GM21528 (cell line): ENCODE measurements around the gene BCAR1.
"Not testable (repeated sequence)": the region's sequence is repeated elsewhere in the genome, so short reads cannot be mapped to it uniquely, and the experiment has no call there.

Experiments
- ATAC-seq: cut with Tn5 transposase; IDR thresholded peaks from one replicate; pipeline ENCODE4 v1.9.1; 2021; ENCODE audit warnings: mild to moderate bottlenecking, moderate library complexity; ENCODE audit not compliant: unreplicated experiment, low FRiP score

Gene BCAR1

DNA sequence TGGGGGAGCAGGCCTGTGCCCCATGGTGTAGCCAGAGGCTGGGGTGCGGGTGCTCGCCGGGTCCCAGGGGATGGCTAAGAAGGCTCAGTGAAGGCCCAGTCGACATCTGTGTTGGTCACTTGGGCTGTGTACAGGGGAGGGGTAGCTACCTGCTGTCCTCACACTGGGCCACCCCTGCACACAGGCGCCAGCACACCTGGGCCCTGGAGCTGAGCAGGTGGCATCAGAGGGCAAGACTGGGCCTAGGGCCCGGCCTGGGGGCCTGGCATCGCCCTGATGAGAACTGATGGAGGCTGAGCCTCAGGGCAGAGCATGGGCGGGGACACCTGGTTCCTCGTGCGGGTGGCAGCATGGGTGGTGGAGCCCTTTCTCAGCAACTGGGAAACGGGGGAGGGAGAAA, 43.6 kb downstream of the BCAR1 start:
- no peak for ATAC-seq

DNA sequence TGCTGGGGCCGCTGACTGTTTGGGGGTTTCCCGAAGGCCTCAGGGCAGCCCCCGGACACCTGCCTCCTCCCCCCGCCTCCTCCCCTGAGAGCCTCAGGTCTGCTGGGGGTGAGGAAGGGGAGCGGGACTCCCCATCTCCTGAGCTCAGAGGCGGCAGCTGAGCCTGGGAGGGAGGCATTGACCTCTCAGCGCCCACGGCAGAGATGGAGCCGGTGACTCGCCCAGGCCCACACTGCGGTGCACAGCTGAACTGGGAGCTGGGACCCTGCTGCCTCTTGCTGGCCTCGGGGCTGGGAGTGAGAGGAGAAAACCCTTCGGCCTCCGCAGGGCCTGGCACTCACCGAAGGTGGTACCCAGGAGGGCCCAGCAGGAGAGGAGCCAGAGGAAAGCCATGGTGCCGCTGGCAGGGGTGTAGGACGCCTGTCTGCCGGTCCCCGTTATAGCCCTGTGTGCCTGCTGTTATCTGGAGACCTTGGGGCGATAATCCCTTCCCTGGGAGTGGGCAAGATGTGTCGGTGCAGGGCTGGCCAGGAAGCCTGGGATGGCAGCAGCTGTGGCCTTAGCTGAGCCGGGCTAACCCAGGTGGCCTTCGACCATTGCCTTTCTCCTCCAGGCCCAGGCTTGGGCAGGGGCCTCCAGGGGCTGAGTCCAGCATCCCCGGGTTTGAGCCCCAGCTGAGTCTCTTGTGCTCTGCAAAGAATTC, 44.5 kb downstream of the BCAR1 start, which contains the start of gene CTRB2:
CTRB2 (minus strand) TSS at position 413 of the 703 bp plus-strand sequence; CDS start at position 393, 20 bp downstream.
- no peak for ATAC-seq

DNA sequence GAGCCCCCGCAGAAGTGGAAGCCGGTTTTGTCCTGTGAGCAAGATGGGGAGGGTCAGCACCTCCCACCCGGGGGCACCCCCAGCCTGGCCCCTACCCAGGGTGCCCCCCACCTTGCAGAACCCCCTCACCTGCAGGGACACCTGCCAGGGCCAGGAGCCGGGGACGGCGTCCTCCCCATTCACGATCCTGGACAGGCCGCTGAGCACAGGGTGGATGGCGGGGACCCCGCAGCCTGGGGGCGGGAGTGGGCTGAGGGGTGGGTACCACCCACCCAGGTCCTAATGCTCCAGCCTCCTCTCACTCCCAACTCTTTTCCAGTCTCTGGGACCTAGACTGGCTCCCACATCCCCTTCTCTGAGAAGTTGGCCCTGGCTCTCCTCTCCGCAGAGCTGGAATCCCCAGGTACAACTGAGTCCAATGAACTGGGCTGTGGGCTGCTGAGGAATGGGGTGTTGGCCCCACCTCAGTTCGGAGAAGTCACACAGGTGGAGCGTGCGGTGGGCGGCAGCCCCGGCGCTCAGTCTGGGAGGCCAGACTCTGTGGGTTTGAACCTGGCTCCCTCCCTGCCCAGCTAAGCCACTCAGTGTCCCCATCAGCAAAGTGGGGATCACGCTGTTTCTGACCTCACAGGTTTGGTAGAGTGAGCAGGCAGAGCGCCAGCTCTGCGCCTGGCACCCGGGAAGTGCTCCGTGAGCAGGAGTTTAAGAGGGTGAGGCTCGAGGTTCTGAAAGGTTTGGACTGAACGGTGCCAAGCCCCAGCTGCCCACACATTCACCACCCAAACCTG, 45.3 kb downstream of the BCAR1 start:
- ATAC-seq = not testable (repeated sequence)

DNA sequence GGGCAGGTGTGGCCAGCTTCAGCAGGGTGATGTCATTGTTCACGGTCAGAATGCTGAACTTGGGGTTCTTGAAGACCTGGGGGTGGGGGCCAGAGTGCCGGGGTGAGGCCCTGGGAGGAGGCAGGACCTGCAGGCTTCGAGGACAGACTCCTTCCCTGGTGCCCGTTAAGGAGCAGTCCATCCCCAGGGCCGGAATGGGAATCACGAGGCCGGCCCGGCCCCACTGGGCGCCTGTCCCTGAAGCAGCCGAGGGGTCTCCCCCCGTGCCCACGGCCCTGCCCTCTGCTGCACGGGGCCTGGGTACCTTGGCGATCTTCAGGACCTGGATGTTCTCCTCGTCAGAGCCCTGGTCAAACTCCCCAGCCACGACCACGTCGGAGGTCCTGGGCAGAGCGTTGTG, 46.0 kb downstream of the BCAR1 start:
- ATAC-seq = not testable (repeated sequence)

DNA sequence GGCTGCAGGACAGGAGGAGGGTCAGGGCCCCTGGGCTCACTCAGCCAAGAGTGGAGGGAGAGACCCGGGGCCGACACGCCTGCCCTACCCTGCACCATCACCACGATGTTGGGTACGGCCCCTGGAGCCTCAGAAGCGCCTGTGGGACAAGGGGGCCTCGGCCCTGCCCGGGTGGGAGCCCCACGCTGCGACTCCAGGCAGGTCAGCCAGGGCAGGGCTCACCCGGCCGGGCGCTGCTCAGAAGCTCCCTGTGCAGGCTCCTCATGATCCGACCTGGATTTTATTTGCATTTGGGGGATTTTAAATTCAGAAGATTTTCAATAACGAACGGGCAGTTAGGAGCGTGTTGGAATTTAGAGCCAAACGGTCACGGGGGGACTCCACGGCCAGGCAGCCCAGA, 46.5 kb downstream of the BCAR1 start:
- not testable (repeated sequence) for ATAC-seq

DNA sequence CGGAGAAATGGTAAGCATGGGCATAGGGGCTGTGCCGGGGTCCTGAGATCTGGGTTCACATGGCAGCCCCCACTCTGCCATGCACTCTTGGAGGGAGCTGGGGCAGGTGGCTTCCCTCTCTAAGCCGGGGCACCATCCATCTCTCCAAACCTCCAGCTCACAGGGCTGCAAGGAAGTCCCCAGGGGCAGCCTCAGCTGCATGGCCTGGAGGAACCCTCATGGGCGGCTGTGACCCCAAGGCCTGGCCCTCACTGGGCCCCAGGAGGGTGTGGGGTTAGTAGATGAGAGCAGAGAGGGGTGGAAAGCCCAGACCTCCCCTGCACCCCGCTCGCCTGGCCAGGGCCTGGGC, 47.0 kb downstream of the BCAR1 start:
- no peak for ATAC-seq

DNA sequence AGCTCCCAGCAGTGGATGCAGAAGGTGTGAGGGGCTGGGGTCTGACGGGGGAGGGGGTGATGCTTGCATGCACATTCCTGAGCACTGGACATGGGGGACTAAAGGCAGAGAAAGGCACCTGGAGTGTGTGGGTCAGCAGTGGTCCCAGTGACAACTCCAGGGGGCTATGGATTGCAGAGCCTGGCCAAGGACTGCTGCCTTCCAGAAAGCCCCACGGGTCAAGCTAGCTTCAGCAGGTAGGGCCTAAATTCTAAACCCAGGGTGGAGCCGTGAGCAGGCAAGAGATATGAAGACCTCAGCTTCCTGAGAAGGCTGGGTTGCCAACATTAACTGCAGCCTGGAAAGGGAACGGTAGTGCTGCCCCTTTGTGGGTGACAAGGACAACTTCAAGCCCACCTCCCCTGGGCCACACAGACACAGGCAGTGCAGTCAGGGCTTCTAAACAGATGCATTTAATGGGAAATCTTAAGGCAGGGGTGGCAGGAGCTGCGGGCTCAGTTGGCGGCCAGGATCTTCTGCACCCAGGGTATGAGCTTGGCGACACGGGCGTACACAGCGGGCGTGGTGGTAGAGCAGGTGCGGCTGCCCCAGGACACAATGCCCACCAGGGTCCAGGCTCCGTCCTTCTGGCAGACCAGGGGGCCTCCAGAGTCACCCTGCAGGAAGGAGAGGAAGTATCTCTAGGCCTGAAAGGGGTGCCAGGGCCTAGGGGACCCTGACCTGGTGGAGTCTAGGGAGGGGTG, 47.6 kb downstream of the BCAR1 start:
- no peak for ATAC-seq

DNA sequence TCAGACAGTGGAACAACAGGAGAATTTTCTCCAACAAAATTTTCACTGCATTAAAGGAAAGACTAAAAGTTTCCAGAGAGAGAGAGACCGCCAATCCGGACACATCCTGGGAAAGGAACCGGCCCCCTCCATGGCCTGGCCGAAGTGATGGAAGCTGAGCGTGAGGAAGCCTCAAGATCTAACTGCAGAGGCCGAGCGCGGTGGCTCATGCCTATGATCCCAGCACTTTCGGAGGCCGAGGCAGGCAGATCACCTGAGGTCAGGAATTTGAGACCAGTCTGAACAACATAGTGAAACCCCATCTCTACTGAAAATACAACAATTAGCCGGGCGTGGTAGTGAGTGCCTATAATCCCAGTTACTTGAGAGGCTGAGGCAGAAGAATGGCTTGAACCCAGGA, 48.3 kb downstream of the BCAR1 start:
- no peak for ATAC-seq

DNA sequence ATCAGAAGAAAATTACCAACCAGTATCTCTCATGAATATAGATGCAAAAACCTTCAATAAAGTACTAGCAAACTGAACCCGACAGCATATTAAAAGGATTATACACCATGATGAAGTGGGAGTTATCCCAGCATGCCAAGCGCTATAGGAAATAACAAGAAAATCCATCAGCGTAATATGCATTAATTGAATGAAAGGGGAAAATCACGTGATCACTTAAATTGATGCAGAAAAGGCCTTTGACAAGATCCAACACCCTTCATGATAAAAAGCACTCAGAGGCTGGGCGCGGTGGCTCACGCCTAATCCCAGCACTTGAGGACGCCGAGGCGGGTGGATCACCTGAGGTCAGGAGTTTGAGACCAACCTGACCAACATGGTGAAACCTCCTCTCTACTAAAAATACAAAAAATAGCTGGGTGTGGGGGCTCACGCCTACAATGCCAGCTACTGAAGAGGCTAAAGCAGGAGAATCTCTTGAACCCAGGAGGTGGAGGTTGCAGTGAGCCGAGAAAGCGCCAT, 49.3 kb downstream of the BCAR1 start:
- no peak for ATAC-seq

DNA sequence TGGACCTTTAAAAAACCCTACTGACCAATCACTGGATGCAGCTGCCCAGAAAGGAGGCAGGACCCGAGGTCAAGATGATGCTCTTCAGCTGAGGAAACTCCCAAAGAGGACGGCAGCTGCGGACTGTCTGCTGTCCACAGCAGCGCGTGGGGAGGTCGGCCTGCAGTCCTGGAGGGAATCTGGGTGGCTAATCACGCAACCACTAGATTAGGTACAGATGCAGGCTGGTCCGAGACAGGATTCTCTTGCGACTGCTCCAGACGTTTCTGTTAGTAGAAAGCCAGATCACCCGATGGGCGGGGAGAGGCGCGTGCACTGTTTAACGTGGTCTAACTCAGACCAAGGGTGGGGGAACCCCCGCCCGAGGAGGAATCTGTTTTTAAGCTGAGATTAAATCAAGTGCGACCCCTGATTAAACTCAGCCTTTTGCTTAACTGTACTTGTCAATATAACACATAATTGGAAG, 53.3 kb downstream of the BCAR1 start:
- ATAC-seq = no peak

DNA sequence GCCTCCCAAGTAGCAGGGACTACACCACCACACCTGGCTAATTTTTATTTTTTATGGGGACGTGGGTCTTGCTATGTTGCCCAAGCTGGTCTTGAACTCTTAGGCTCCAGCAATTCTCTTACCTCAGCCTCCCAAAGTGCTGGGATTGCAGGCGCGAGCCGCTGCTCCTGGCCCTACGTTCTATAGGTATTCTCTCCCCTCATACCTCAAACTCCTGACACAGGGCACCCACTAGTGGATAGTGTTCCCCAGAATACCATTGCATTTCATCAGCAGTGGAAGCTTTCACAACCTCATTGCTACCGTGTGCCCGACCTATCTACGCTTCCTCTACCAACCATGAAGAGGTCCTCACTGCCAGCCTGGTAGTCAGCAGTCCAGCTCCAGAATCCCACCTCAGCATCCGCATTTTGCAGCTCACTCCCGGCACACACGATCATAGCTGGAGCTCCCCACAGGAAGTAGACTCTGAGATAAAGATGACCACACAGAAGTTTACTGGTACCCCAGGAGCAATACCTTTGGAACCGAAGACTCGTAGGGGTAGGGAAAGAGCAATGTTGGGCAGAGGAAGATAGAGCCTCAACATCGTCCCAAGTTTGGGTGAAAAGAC, 53.8 kb downstream of the BCAR1 start:
- no peak for ATAC-seq

DNA sequence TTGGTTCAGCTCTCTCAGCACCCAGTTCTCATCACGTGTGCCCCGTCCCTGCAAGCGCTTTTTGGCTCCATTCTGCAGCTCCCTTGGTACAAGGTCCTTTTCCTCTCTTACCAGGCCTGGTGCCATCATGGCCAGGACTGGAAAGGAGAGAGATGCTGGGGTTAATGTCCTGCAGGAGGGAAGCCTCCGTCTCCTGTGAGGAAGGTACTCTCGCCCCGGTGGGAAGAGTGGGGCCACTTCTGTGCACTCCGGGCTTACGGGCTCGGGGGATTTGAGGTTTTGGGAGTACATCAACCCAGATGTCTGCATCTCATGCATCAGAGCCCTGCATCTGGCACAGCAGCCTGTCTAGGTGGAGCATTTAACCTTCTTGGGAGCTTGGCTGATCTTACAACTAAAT, 54.6 kb downstream of the BCAR1 start:
- ATAC-seq = no peak

DNA sequence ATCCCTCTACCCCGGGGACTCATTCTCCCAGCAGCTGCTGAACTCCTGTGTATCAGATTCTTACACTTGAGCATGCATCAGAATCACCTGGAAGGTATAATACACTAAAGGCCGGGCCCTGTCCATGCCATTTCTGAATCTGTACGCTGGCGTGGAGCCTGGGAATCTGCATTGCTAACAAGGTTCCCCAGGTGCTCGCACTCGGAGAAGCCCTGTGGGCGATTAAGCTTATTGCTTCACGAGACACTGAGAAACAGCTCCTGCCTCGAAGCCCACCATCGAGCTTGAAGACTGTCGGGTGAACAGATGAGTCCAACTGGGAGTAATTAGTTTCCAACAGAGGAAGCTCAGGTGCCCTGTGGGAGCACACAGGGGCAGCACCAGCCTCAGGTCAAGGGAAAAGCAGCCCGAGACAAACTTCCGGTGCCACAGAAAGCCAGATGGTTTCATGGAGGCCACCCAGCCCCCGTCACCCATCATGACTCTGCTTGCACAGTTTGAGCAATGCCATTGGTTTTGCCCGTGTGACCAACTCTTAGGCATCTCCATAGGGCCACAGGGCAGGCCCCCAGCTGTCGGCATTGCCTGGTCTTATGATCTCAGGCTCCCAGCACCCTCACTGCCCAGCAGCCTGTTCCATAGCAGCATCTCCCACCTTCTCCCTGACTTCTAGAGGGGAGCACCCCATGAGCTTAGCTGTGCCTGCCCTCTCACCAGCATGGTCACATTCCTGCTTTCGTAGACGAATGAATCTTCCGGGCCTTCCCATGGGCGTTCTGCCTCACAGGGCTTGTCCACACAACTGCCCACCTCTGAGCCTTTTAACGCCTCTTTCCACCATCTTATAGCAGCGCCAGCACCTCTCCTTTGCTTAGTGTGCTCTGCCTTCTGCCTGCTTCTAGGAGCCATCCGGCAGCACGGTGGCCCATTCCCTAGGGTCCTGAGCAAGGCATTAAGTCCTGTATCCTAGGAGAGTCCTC, 55.3 kb downstream of the BCAR1 start:
- ATAC-seq = no peak

DNA sequence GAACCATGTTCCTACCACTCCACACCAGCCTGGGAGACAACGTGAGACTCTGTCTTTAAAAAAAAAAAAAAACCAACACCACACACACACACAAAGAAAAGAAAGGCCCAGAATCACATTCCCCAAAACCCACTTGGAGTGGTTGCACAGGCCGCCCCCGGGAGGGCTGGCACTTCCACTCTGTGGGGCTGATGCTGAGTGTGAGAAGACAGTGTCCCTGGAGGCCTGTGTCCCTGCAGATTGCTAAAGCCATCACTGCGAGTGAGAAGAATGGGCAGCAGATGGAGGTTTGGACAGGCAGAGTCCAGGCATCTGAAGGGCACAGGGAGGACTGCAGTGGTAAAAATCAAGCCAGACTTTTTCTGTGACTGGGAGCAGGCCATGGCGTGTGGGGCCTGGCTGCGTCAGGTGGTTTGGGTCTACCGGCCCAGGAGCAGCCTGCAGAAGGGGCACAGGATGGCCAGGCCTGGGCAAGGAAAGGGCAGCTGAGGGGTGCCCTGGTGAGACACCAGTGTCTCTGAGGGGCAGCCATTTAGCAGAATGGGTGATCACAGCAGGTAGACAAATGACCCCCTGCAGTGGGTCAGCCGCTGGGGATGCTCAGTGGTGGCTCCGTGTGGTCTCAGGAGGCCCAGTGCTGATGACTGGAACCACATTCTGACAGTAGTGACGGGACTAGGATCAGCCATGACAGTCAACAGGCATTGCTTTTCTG, 57.5 kb downstream of the BCAR1 start:
- no peak for ATAC-seq

DNA sequence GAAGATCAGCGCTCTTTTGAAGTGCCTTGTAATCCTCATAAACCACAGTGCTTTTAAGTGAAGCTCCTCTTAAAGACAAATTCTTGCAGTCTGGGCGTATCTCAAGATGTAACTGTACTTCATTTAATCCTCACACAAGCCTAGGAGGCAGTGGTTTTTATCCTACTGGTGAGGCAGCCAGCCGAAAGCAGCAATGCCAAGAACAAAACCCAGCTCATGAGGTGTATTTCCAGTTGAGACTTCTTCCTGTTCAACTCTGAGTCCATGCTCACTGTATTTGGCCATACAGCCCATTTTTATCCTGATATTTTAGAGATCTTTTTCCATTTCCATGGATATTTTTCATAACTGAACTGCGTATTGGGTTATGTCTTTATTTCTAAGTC, 58.2 kb downstream of the BCAR1 start:
- ATAC-seq = no peak

DNA sequence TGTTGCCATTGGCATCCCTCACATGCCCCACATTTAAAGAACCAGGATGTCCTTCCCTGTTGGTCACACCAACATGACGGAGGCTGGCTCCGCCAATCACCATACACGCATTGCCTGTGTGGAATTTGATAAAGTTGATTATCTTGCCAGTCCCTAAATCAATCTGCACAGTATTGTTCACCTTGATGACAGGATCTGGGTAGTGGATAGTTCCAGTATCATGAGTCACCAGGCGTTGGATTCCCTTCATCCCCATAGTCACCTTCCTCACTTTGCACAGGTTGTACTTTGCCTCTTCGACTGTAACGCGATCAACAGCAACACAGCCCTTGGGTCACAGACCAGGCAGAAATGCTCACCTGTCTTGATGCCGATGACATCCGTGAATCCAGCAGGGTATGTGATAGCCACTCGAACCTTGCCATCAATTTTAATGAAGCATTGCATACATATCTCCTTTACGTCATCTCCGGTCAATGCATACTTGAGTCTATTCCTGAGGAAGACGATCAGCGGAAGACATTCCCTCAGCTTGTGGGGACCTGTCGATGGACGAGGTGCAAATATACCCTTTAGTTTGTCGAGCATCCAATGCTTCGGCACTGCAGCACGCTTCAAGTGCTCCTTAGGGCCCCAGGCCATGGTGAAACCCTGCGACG, 58.7 kb downstream of the BCAR1 start:
- no peak for ATAC-seq

DNA sequence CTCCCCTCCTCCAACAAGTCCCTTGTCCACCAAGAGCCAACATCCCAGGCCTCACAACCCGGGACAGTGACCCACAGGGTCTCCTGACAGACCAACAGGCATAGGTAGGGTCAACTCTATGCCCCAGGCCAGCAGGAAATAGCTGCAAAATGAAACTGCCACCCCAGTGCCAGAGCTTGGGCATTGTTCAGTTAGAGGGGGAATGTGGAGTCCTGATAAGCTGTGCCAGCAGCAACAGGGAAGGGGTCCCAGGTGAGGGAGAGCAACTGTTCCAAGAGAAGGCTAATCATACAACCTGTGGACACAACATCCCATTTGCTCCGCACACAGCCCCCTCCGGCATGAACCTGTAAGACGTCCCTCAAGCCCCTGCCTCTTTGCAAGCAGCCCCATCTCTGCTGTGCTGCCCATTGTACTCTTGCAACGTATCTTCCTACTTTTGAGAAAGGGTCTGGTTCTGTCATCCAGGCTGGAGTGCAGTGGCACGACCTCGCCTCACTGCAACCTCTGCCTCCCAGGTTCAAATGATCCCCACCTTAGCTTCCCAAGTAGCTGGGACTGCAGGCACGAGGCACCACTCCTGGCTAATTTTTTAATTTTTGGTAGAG, 61.7 kb downstream of the BCAR1 start:
- ATAC-seq = no peak
